NT2/D1 (cell line): ENCODE data around the gene MYDGF.

Experiments
- DNase-seq: peaks from one replicate; pipeline ENCODE4 v3.0.0-alpha.2; 2011; ENCODE audit warnings: low read depth, low spot score
- H3K27me3 ChIP-seq: 2 replicates; pipeline ENCODE4 v1.6.0; 2011; ENCODE audit warnings: mild to moderate bottlenecking; ENCODE audit not compliant: insufficient read length, insufficient read depth
- H3K36me3 ChIP-seq: 2 replicates; pipeline ENCODE4 v1.6.1; 2011; ENCODE audit warnings: mild to moderate bottlenecking, low read length, mixed read lengths; ENCODE audit not compliant: insufficient read depth, insufficient read length
- H3K4me1 ChIP-seq: 2 replicates; pipeline ENCODE4 v1.5.1; 2011; ENCODE audit not compliant: insufficient read depth, insufficient read length
- H3K4me3 ChIP-seq: 2 replicates; pipeline ENCODE4 v1.5.1; 2011; ENCODE audit warnings: low read depth; ENCODE audit not compliant: insufficient read length
- H3K9ac ChIP-seq: 2 replicates; pipeline ENCODE4 v1.6.0; 2011; ENCODE audit warnings: low read depth; ENCODE audit not compliant: insufficient read length
- H3K9me3 ChIP-seq: 2 replicates; pipeline ENCODE4 v1.5.1; 2011; ENCODE audit warnings: mild to moderate bottlenecking, low read length; ENCODE audit not compliant: insufficient read depth
- SUZ12 ChIP-seq: IDR thresholded peaks from 2 replicates; pipeline ENCODE4 v1.6.1; 2011; ENCODE audit not compliant: insufficient read length, insufficient read depth; ENCODE audit errors: extremely low read depth
- YY1 ChIP-seq: IDR thresholded peaks from 2 replicates; pipeline ENCODE4 v1.6.1; 2011; ENCODE audit not compliant: insufficient read length, insufficient read depth
- ZNF274 ChIP-seq: IDR thresholded peaks from 2 replicates; pipeline ENCODE4 v1.6.1; 2011; ENCODE audit warnings: mild to moderate bottlenecking, low read depth, low read length

MYDGF gene

GRCh38 chr19:4660181-4660791, 9.9 kb downstream of the MYDGF start:
- DNase-seq: no peak
- H3K9me3 ChIP-seq: peaks cover 8% of the 10 kb centered on the region; the same call in 1 of the 2 replicates
- no peak for TF ChIP-seq SUZ12
- no peak for TF ChIP-seq YY1
- TF ChIP-seq ZNF274: no peak
- peaks cover 6% of the 10 kb centered on the region for H3K4me1 ChIP-seq
- no peak overlapping the region for H3K4me3 ChIP-seq
- H3K36me3 ChIP-seq: peaks cover 86% of the 10 kb centered on the region
- H3K27me3 ChIP-seq: no peaks in the 10 kb centered on the region
- H3K9ac ChIP-seq: peak overlapping the region; percentile 21

DNA sequence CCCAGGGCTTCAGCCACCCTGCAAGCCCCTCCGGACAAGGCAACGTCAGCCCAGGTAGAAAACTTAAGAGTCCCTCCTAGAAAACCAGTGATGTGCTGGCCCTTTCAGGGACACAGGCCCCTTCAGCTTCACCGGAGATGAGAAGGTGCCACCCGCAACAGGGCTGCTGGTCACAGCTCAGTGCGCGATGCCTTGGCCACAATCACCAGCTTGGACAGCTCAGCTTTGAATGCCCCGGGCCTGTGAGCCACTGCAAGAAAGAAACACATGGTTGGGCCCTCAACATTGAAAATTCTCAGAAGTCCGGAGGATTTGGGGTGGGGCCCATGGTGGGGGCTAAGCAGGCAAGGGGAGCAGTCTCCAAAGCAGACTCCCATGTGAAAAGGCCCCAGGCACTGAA, 12.3 kb downstream of the MYDGF start:
- DNase-seq: no peak
- peaks cover 3% of the 10 kb centered on the region for H3K4me1 ChIP-seq
- peaks cover 86% of the 10 kb centered on the region for H3K36me3 ChIP-seq
- peaks cover 8% of the 10 kb centered on the region; the same call in 1 of the 2 replicates for H3K9me3 ChIP-seq
- no peaks in the 10 kb centered on the region for H3K27me3 ChIP-seq
- no peak overlapping the region for H3K9ac ChIP-seq
- TF ChIP-seq SUZ12 (no peak), YY1 (no peak), ZNF274 (no peak)
- no peak overlapping the region for H3K4me3 ChIP-seq

GRCh38 chr19:4657262-4657661, 12.9 kb downstream of the MYDGF start:
- TF ChIP-seq SUZ12 (no peak), ZNF274 (no peak), YY1 (no peak)
- H3K27me3 ChIP-seq: no peaks in the 10 kb centered on the region
- H3K9me3 ChIP-seq: peaks cover 8% of the 10 kb centered on the region; the same call in 1 of the 2 replicates
- no peak overlapping the region for H3K4me3 ChIP-seq
- H3K4me1 ChIP-seq: no peaks in the 10 kb centered on the region
- peaks cover 86% of the 10 kb centered on the region for H3K36me3 ChIP-seq
- no peak overlapping the region for H3K9ac ChIP-seq
- no peak for DNase-seq

GRCh38 chr19:4656102-4656501, 14.0 kb downstream of the MYDGF start:
- H3K9me3 ChIP-seq: peaks cover 8% of the 10 kb centered on the region; the same call in 1 of the 2 replicates
- DNase-seq: no peak
- no peak overlapping the region for H3K9ac ChIP-seq
- H3K27me3 ChIP-seq: no peaks in the 10 kb centered on the region
- no peak overlapping the region for H3K4me3 ChIP-seq
- H3K4me1 ChIP-seq: no peaks in the 10 kb centered on the region
- H3K36me3 ChIP-seq: peaks cover 83% of the 10 kb centered on the region
- no peak for TF ChIP-seq YY1
- TF ChIP-seq SUZ12: no peak
- no peak for TF ChIP-seq ZNF274

DNA sequence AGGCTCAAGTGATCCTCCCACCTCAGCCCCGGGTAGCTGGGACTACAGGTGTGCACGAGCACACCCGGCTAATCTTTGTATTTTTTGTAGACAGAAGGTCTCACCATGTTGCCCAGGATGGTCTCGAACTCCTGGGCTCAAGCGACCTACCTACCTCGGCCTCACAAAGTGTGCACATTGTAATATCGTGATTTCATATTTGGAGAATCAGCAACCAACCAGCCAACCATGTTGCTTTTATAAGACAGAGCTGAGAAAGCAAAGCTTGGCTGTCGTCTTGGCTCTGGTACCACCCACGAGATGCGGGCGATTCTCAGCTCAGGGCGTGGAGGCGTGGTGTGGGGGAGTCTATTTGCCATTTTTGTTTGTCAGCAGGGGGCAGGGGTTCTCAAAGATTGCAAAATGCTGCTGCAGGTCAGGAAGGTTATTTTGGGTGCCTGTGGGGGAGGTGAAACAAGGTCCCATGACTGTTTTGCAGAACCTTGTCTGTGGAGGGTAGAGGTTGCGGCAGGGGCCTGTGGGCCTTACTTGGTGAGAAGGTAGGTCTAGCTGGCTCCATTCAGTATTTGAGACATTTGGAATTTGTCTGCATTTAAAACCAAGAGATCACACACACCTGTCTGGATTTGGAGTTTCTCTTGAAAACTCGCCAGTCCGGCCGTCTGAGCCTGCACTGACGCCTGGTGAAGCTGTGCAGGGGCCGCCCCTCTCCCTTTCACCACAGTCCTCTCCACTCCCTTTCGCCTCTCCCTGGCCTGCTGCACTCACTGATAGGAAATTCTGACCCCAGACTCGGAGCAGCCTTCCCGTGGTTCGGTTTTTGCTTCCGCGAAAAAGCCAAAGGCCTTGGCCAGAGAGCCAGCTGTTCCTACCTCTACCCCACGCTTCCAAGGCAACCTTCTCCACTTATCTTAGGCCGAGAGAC, 15.4 kb downstream of the MYDGF start:
- H3K4me3 ChIP-seq: no peak overlapping the region
- H3K9ac ChIP-seq: no peak overlapping the region
- H3K27me3 ChIP-seq: no peaks in the 10 kb centered on the region
- H3K9me3 ChIP-seq: peaks cover 8% of the 10 kb centered on the region; the same call in 1 of the 2 replicates
- no peak for TF ChIP-seq YY1
- TF ChIP-seq SUZ12: no peak
- TF ChIP-seq ZNF274: no peak
- DNase-seq: no peak
- peaks cover 71% of the 10 kb centered on the region for H3K36me3 ChIP-seq
- H3K4me1 ChIP-seq: peaks cover 8% of the 10 kb centered on the region

- TF ChIP-seq SUZ12 (no peak), ZNF274 (no peak), YY1 (no peak)
- no peaks in the 10 kb centered on the region for H3K27me3 ChIP-seq
- H3K4me1 ChIP-seq: peaks cover 12% of the 10 kb centered on the region
- H3K9ac ChIP-seq: peak overlapping the region; percentile 51
- H3K9me3 ChIP-seq: peaks cover 8% of the 10 kb centered on the region; the same call in 1 of the 2 replicates
- DNase-seq: no peak
- H3K36me3 ChIP-seq: peaks cover 69% of the 10 kb centered on the region
- H3K4me3 ChIP-seq: no peak overlapping the region
Observed at GRCh38 chr19:4653793-4654436, 16.2 kb downstream of the MYDGF start.
